Body of pancreas (tissue), 4 donors: ENCODE data around the gene TNRC6B. TPM values are rescaled to one million over a fixed set of nuclear protein-coding genes. Genes with fewer than 3 reads are reported as not detected.
A peak's percentile ranks its signal among the peaks of the same experiment; 100 is the strongest.

ENCODE experiments used
- ATAC-seq: fragments of 150-250 bp; one replicate; pipeline ENCODE4 v1.9.1; 2016
- DNase-seq, 4 donors: peaks; one replicate each; pipeline ENCODE4 v3.0.0-alpha.2; 2019
- H3K27ac ChIP-seq, 4 donors: fragments of 200-600 bp; sonication (generic); 1 replicate in 3 of 4; 2 replicates in 1 of 4; pipeline versions ENCODE4 v1.5.1 to v1.6.1; 2016 to 2019; ENCODE audit warnings: mild to moderate bottlenecking in 1 of 4, mixed read lengths in 1 of 4, moderate library complexity in 1 of 4
- H3K27me3 ChIP-seq, 2 donors: fragments of 200-600 bp; sonication (generic); one replicate each; pipeline ENCODE4 v1.6.0; 2016; ENCODE audit warnings: mild to moderate bottlenecking in 1 of 2
- H3K36me3 ChIP-seq, 2 donors: fragments of 200-600 bp; sonication (generic); replicated peaks in 1 of 2; 2 replicates each; pipeline ENCODE4 v1.5.1; 2016; ENCODE audit warnings: low read depth in 2 of 2; ENCODE audit not compliant: insufficient read depth in 1 of 2
- H3K4me1 ChIP-seq: fragments of 200-600 bp; sonication (generic); one replicate; pipeline ENCODE4 v1.6.0; 2016
- H3K4me3 ChIP-seq, 2 donors: fragments of 200-600 bp; sonication (generic); 1 replicate in 1 of 2; 2 replicates in 1 of 2; pipeline ENCODE4 v1.5.1; 2016 to 2019
- H3K9me3 ChIP-seq, 3 donors: fragments of 200-600 bp; sonication (generic); 1 replicate in 2 of 3; 2 replicates in 1 of 3; pipeline ENCODE4 v1.5.1; 2016
- POLR2A ChIP-seq, 3 donors: fragments of 450-650 bp; IDR thresholded peaks; one replicate each; pipeline ENCODE4 v1.6.1; 2016; ENCODE audit warnings: antibody characterized with exemption in 3 of 3, mild to moderate bottlenecking in 2 of 3
- WGBS, 2 donors: methylation state at CpG; one replicate each; pipeline ENCODE4 v1.1.5; 2017; 5-methylcytosine and 5-hydroxymethylcytosine counted together
- intact Hi-C: fragments of 100-400 bp; cut with DNase I; formaldehyde crosslinking; loops from one replicate; pipeline ENCODE4 v1.15.1; 2023
- total RNA-seq, 2 donors: library from RNA; depleted of rRNA; stranded (reverse); fragments of >200 nt; gene quantifications; one replicate each; pipeline ENCODE4 v1.1.0, GENCODE V29; 2016
- TF ChIP-seq, protein P1 (sequence below), 7 experiments: fragments of 450-650 bp in 4 of 7; fragments of 200-600 bp in 3 of 7; sonication (generic) in 3 of 7; IDR thresholded peaks; one replicate each; pipeline ENCODE4 v1.5.1; 2016 to 2019; ENCODE audit warnings: antibody characterized with exemption in 7 of 7

Gene TNRC6B
- total RNA-seq, 2 donors from 2014 or later = 25.2 to 39.9 TPM

DNA sequence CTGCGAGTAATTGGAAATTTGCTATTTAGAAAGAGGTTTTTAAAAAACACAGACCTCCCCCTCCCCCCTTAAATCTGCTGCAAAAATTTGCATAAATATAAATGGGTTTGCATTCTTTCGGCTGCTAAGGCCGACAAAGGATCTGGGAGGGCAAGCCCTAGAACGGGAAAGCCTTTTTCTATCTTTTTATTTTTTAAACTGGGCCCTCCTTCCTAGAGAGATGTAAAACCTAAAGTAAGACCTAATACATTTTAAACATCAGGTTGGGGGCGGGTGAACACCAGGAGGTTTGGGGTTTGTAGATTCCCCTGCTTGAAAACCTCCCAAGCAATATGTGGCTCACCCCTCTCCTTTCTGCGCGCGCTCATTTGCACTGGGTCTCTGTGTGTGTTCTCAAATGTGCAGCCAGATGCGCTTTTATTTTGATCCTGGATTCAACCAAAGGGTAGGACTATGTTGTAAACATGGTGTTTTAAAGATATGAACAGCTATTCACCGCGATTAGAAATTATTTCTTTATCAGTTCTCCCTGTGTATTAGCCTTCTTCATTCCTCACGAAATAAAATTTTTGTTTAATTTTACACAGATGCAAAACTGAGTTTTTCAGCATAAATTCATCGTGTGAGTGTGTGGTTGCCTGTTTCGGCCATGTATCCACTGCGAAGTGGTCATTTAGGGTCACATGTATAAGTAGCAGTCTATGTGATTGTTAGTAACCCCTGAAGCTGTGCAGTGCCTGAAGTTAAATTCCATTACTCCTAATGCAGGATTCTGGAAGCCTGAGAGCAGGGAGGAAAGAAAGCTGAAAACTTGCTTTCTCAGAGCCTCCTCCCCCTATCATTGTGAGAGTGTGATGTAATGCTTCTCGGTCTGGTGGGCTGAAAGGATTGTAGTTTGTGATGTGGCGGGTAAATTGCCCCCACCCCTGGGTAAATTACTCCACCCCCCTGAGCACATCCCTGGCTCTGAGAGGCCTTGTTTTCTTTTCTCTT is 988 bp downstream of the TNRC6B start:
- ATAC-seq (peak; percentile 17), DNase-seq (peak in 2 of 4 donors; percentile 40 to 56)
- peaks cover 62% of the 10 kb centered on the region for H3K4me1 ChIP-seq
- intact Hi-C loops = no loop called here
- peak overlapping the region; percentile 40 to 87 (median 78) for H3K27ac ChIP-seq
- H3K4me3 ChIP-seq = peak overlapping the region; percentile 58 to 62
- no peaks in the 10 kb centered on the region for H3K36me3 ChIP-seq
- no peaks in the 10 kb centered on the region for H3K27me3 ChIP-seq
- WGBS, 2 donors = 1 to 2% methylated on average over 17 of the region's 17 CpGs
- TF ChIP-seq, protein P1, sequence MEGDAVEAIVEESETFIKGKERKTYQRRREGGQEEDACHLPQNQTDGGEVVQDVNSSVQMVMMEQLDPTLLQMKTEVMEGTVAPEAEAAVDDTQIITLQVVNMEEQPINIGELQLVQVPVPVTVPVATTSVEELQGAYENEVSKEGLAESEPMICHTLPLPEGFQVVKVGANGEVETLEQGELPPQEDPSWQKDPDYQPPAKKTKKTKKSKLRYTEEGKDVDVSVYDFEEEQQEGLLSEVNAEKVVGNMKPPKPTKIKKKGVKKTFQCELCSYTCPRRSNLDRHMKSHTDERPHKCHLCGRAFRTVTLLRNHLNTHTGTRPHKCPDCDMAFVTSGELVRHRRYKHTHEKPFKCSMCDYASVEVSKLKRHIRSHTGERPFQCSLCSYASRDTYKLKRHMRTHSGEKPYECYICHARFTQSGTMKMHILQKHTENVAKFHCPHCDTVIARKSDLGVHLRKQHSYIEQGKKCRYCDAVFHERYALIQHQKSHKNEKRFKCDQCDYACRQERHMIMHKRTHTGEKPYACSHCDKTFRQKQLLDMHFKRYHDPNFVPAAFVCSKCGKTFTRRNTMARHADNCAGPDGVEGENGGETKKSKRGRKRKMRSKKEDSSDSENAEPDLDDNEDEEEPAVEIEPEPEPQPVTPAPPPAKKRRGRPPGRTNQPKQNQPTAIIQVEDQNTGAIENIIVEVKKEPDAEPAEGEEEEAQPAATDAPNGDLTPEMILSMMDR (IDR thresholded peaks at IDR 0.05) = no peak
- no peak for TF ChIP-seq POLR2A (IDR thresholded peaks at IDR 0.05)
- no peaks in the 10 kb centered on the region for H3K9me3 ChIP-seq

DNA sequence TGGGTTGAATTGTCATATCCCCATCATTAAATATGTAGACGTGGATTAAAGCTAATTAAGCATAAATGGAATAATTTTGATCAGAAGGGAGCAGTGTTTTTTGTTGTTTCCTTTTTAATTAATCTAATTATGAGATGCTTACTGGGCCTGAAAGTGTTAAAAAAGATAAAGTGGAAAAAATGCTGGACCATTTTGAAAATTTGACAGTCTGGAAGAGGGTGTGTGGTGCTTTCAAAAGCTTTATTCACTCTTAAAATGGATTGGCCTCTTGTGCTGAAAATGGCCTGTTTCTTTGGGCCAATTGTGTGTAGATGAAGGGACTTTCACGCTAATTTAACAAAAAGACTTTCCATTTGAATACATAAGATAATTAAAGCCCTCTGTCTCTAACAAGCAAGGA is 1.8 kb downstream of the TNRC6B start:
- H3K4me1 ChIP-seq = peaks cover 70% of the 10 kb centered on the region

DNA sequence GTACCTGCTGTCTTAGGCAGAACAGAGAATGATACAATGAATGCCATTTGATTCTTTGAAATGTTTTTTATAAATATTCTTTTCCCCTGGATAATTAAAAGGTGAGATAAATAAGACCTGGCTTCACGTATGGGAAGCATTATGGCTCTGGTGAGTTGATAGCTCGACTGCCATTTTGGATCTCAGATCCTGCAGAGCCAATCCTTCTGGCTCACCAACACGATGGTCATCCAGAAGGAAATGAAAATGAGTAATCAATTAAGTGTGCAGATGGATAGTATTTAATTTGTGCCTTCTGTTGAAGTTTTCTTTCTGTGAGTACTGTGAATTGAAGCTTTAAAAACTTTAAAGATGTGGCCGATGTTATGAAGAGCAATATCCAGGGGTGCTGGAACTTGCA is 2.7 kb downstream of the TNRC6B start:
- Histone ChIP-seq H3K27ac (peak overlapping the region in 1 of 4 donors; percentile 87), H3K4me3 (no peak overlapping the region), H3K27me3 (no peaks in the 10 kb centered on the region), H3K36me3 (no peaks in the 10 kb centered on the region), H3K4me1 (peaks cover 79% of the 10 kb centered on the region), H3K9me3 (no peaks in the 10 kb centered on the region)
- WGBS, 2 donors = 53 to 54% methylated on average over 4 of the region's 4 CpGs
- intact Hi-C loops = no loop called here
- ATAC-seq (no peak), DNase-seq (no peak)
- TF ChIP-seq POLR2A (IDR thresholded peaks at IDR 0.05) = no peak
- TF ChIP-seq, protein P1 (IDR thresholded peaks at IDR 0.05) = no peak

More for the DNA sequence above, 1.8 kb downstream of the TNRC6B start:
- no peak for TF ChIP-seq POLR2A (IDR thresholded peaks at IDR 0.05)
- TF ChIP-seq, protein P1 (IDR thresholded peaks at IDR 0.05) = no peak
- Histone ChIP-seq H3K4me3 (peak overlapping the region in 1 of 2 donors; percentile 58), H3K27me3 (no peaks in the 10 kb centered on the region), H3K27ac (peak overlapping the region in 3 of 4 donors; percentile 75 to 87 (median 81)), H3K9me3 (no peaks in the 10 kb centered on the region), H3K36me3 (no peaks in the 10 kb centered on the region)
- 27 to 35% methylated on average over 2 of the region's 2 CpGs for WGBS, 2 donors
- intact Hi-C loops = no loop called here
- DNase-seq (no peak), ATAC-seq (no peak)

DNA sequence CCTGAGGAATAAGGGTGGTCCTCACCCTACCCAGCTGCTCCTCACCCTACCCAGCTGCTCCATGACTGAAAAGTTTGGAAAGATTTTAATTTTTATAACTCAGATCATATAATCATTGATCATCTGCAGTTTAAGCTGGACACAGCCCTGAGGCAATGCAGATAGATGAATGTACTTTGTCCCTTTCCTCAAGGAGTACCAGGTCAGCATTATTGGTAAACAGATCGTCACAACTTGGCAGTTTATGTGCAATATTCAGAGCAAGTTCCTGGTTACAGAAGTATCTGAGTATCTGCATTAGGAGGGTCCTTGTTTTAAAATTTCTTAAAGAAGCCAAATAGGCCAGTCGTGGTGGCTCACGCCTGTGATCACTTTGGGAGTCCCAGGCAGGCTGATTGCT is 3.6 kb downstream of the TNRC6B start:
- 55 to 61% methylated on average over 3 of the region's 3 CpGs for WGBS, 2 donors
- Histone ChIP-seq H3K36me3 (no peaks in the 10 kb centered on the region), H3K27ac (peak overlapping the region; percentile 5 to 66 (median 32)), H3K4me3 (no peak overlapping the region), H3K27me3 (no peaks in the 10 kb centered on the region), H3K4me1 (peaks cover 87% of the 10 kb centered on the region), H3K9me3 (no peaks in the 10 kb centered on the region)
- intact Hi-C loops = no loop called here
- TF ChIP-seq, protein P1 (IDR thresholded peaks at IDR 0.05) = no peak
- TF ChIP-seq POLR2A (IDR thresholded peaks at IDR 0.05) = no peak
- no peak for DNase-seq
- ATAC-seq = no peak
